Activated CD4-positive, alpha-beta T cell treated with anti-CD3 and anti-CD28 coated beads for 36 hours (primary cell): ENCODE measurements around the gene PLA2G4E. TPM values are rescaled to one million over a fixed set of nuclear protein-coding genes. Genes with fewer than 3 reads are reported as not detected.

ENCODE experiments used
- ATAC-seq: fragments of 200-7000 bp; cut with Tn5 transposase; one replicate; pipeline ENCODE4 v1.10.0; 2021; ENCODE audit warnings: mild to moderate bottlenecking, moderate library complexity
- CTCF ChIA-PET: fragments of 350-600 bp; sonication (Branson Sonifier 250); formaldehyde crosslinking; loops from one replicate; lab custom pipeline; 2021; ENCODE audit warnings: antibody characterized with exemption; lab: Charles Lee
- POLR2A ChIA-PET: fragments of 350-600 bp; sonication (Branson Sonifier 250); formaldehyde crosslinking; loops from one replicate; lab custom pipeline; 2021; ENCODE audit warnings: antibody characterized with exemption, inconsistent platforms; lab: Charles Lee
- DNase-seq: peaks from one replicate; pipeline ENCODE4 v3.0.0-alpha.2; 2020
- H3K27ac Mint-ChIP-seq: one replicate; pipeline ENCODE4 v1.8.0; 2021; ENCODE audit warnings: mixed read lengths
- H3K27me3 Mint-ChIP-seq: one replicate; pipeline ENCODE4 v1.8.0; 2021; ENCODE audit warnings: mixed read lengths
- H3K36me3 Mint-ChIP-seq: one replicate; pipeline ENCODE4 v1.8.0; 2021; ENCODE audit warnings: low read depth, mixed read lengths
- H3K4me1 Mint-ChIP-seq: one replicate; pipeline ENCODE4 v1.8.0; 2021; ENCODE audit warnings: mixed read lengths
- H3K4me3 Mint-ChIP-seq: one replicate; pipeline ENCODE4 v1.8.0; 2021; ENCODE audit warnings: mild to moderate bottlenecking, moderate library complexity, mixed read lengths
- H3K9me3 Mint-ChIP-seq: one replicate; pipeline ENCODE4 v1.8.0; 2021; ENCODE audit warnings: low read depth, mixed read lengths
- intact Hi-C, 2 experiments: fragments of 100-400 bp; cut with DNase I in 1 of 2; cut with micrococcal nuclease in 1 of 2; formaldehyde crosslinking; loops; one replicate each; pipeline versions ENCODE4 v1.14.2 to v1.15.1; 2022 to 2024; cut with DNase I, micrococcal nuclease
- total RNA-seq, 2 experiments: library from RNA; stranded (reverse); gene quantifications; one replicate each; pipeline ENCODE4 v1.2.3, GENCODE V29; 2021

Gene PLA2G4E
- total RNA-seq, 2 experiments from 2014 or later, result not detected

DNA sequence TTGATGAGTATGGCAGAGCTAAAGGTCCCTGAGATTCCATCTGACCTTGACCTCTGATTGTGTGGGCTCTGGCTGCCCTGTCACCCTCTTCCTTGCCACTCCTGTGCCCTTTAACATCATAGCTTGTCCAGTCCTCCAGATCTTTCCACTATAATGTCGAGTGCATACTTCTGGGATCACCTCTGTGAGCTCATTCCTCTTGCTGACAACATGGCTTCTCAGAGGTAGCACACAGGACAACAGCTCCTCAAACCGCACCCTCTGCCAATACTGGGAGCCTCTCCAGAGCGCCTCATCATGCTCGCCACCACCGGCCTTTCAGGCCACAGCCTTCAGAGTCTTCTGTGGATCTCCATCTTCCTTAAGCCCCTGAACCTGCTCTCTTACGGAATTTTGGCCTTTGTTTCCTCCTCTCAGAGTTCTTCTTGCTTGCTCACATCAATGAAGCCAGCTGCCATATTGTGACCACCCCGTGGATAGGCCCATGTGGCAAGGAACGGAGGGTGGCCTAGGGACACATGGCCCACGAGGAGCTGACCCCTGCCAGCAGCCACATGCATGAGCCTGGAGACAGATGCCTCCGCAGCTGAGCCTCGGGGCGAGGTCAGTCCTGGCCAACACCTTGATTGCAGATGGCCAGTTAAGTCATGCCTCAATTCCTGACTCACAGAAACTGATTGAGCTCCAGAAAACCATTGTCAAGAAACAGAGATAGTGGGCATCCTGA is 42.4 kb upstream of the PLA2G4E start:
- CTCF ChIA-PET, result interaction anchor here (0.7 to 1.9 kb wide), 8 partner anchors 11 to 210 kb away, joined by 3 to 11 read pairs (median 4); partner anchors contain the start of genes GANC and TMEM87A
- no peak overlapping the region for H3K27ac Mint-ChIP-seq

DNA sequence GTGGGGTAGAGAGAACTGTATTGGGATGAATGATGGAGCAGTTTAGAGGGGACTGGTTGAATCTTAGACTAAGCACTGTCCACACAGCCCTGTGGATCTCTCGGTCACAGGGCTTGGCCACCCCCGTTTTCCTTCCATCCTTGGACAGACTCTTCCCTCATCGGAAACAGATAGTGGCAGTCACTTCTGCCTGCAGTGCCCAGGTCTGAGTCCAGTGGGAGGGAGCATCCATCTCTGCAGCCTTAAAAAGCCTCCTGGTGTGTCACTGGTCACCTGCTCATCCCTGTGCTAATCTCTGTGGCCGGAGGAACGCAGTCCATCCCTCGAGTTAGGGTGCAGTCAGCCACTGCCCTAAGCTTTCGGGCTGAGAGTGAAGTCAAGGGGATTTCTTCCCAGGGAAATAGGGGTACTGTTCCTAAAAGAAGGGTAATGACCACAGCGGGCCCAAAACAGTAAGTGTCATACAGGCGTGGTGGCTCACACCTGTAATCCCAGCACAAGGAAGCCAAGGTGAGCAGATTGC is 41.5 kb upstream of the PLA2G4E start:
- no peak for ATAC-seq
- Mint-ChIP-seq H3K27ac (no peak overlapping the region), H3K4me3 (no peak overlapping the region), H3K4me1 (no peaks in the 10 kb centered on the region), H3K27me3 (peaks cover 11% of the 10 kb centered on the region), H3K9me3 (peaks cover under 1% of the 10 kb centered on the region), H3K36me3 (no peaks in the 10 kb centered on the region)
- ChIA-PET CTCF (interaction anchor here (0.6 to 2.1 kb wide), 8 partner anchors 10 to 211 kb away, joined by 3 to 19 read pairs (median 4); partner anchors contain the start of genes GANC and TMEM87A), POLR2A (no interaction called here)
- intact Hi-C loops, result no loop called here
- DNase-seq, result no peak

More for the DNA sequence above, 42.4 kb upstream of the PLA2G4E start:
- POLR2A ChIA-PET, result interaction anchor here (0.6 kb wide), 1 partner anchor 122 kb away, joined by 3 read pairs; no protein-coding TSS in a partner anchor
- H3K4me3 Mint-ChIP-seq, result no peak overlapping the region
- intact Hi-C loops, result no loop called here
- peaks cover 5% of the 10 kb centered on the region for H3K9me3 Mint-ChIP-seq
- peaks cover 9% of the 10 kb centered on the region for H3K27me3 Mint-ChIP-seq
- H3K4me1 Mint-ChIP-seq, result no peaks in the 10 kb centered on the region
- DNase-seq (no peak), ATAC-seq (no peak)
- no peaks in the 10 kb centered on the region for H3K36me3 Mint-ChIP-seq

DNA sequence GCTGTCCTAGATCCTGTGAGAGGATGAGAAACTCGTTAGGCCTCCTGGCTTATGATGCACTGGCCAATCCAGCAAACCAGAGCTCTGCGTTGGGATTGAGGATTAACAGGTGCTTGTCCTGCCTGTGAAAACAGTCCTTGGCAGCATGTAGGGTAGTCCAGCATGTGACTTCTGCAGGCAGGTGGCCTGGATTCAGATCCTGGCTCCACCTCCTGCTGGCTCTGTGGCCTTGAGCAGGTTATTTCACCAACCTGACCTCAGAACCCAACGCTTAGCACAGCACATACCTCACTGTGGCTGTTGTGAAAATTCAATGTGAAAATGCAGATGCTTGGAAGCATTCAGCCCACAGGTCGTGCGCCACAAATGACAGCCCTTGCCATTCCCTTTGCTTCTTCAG is 40.0 kb upstream of the PLA2G4E start:
- Mint-ChIP-seq H3K36me3 (no peaks in the 10 kb centered on the region), H3K27me3 (peaks cover 14% of the 10 kb centered on the region), H3K9me3 (no peaks in the 10 kb centered on the region), H3K27ac (no peak overlapping the region), H3K4me3 (no peak overlapping the region), H3K4me1 (peaks cover 7% of the 10 kb centered on the region)
- ATAC-seq, result no peak
- intact Hi-C loops, result no loop called here
- POLR2A ChIA-PET, result no interaction called here
- CTCF ChIA-PET, result interaction anchor here (0.6 to 2.1 kb wide), 11 partner anchors 14 to 481 kb away, joined by 3 to 19 read pairs (median 3); no protein-coding TSS in a partner anchor
- no peak for DNase-seq

DNA sequence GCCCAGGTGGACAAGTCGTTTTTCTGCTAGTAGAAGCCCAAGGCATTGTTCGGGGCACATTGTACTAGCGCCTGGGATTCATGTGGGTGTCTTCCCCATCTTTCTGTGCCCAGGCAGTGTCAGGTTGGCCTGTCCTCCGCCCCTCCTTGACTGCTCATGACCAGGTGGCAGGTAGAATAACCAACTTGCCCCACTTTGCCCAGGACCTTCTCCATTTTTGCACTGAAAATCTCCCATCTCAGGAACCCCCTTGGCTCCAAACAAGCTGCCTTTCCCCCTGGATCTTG is 39.6 kb upstream of the PLA2G4E start:
- Mint-ChIP-seq H3K4me1 (peaks cover 7% of the 10 kb centered on the region), H3K36me3 (no peaks in the 10 kb centered on the region), H3K27ac (no peak overlapping the region), H3K27me3 (peaks cover 14% of the 10 kb centered on the region), H3K4me3 (no peak overlapping the region), H3K9me3 (no peaks in the 10 kb centered on the region)
- ChIA-PET CTCF (interaction anchor here (0.6 to 2.1 kb wide), 10 partner anchors 14 to 481 kb away, joined by 3 to 19 read pairs (median 4); no protein-coding TSS in a partner anchor), POLR2A (no interaction called here)
- intact Hi-C loops, result no loop called here
- DNase-seq, result no peak
- no peak for ATAC-seq

DNA sequence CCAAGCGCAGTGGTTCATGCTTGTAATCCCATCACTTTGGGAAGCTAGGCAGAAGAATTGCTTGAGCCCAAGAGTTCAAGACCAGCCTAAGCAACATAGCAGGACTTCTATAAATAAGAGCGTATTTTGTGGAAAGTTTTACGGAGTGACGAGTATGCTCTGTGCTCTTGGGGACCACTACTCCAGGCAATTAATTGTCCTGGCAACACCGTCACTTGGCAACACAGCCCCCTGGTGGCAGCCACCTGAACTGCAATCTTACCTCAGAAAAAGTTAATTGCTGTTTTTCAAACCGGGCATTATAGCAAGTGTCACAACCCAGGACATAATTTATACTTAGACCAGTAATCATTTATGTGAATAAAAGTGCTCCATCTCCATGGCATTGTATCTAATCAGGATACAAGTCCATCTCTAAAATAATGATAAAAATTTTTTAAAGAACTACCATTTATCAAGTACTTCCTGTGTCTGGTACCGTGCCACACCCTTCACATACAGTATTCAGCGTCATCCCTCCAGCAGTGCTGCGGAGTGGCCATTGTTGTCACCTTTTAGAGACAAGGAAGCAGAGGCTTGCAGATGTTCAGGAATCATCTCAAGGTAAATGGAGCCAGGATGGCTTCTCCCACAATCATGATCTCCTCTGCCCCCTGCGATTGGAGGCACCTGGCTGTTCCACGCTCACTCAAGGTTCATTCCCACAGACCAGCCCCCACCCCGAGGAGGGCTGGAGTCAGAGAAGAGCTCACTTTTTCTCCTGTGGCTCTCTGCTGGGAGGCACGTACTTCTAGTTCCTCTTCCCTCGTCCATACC is 39.0 kb upstream of the PLA2G4E start:
- no peaks in the 10 kb centered on the region for H3K36me3 Mint-ChIP-seq
- CTCF ChIA-PET, result interaction anchor here (0.6 to 2.1 kb wide), 10 partner anchors 15 to 481 kb away, joined by 3 to 19 read pairs (median 4); no protein-coding TSS in a partner anchor
- H3K27me3 Mint-ChIP-seq, result peaks cover 14% of the 10 kb centered on the region
- DNase-seq, result peak; percentile 85
- intact Hi-C loops, result loop anchor here (1.0 to 5.0 kb wide), 4 partner anchors 71 to 503 kb away; partner anchors contain the start of genes EHD4 (in 1 of the 2), MAPKBP1 (in 1 of the 2) and TYRO3 (in 1 of the 2)
- no peaks in the 10 kb centered on the region for H3K9me3 Mint-ChIP-seq
- ATAC-seq, result no peak
- no peak overlapping the region for H3K4me3 Mint-ChIP-seq
- POLR2A ChIA-PET, result no interaction called here
- no peak overlapping the region for H3K27ac Mint-ChIP-seq
- peaks cover 7% of the 10 kb centered on the region for H3K4me1 Mint-ChIP-seq

DNA sequence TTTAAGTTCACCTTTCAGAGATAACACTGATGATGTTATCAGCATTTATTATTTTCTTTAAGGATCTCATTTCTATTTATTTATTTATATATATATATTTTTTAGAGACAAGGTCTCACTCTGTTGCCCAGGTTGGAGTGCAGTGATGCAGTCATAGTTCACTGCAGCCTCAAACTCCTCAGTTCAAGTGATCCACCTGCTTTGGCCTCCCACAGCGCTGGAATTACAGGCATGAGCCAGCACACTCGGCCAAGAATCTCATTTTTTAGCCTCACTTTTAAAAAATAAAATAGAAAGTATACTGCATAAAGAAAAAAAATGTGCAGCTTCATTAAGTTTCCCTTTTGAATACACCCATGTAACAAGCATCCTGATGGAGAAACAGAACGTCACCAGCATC is 37.9 kb upstream of the PLA2G4E start:
- no peak overlapping the region for H3K4me3 Mint-ChIP-seq
- ChIA-PET CTCF (interaction anchor here (0.6 to 1.6 kb wide), 3 partner anchors 55 to 69 kb away, joined by 3 to 9 read pairs (median 3); no protein-coding TSS in a partner anchor), POLR2A (no interaction called here)
- H3K27ac Mint-ChIP-seq, result no peak overlapping the region
- H3K9me3 Mint-ChIP-seq, result no peaks in the 10 kb centered on the region
- DNase-seq, result no peak
- H3K36me3 Mint-ChIP-seq, result no peaks in the 10 kb centered on the region
- ATAC-seq, result no peak
- intact Hi-C loops, result loop anchor here (1.0 to 5.0 kb wide), 4 partner anchors 69 to 501 kb away; partner anchors contain the start of genes EHD4 (in 1 of the 2), MAPKBP1 (in 1 of the 2) and TYRO3 (in 1 of the 2)
- H3K4me1 Mint-ChIP-seq, result peaks cover 7% of the 10 kb centered on the region
- H3K27me3 Mint-ChIP-seq, result peaks cover 11% of the 10 kb centered on the region

DNA sequence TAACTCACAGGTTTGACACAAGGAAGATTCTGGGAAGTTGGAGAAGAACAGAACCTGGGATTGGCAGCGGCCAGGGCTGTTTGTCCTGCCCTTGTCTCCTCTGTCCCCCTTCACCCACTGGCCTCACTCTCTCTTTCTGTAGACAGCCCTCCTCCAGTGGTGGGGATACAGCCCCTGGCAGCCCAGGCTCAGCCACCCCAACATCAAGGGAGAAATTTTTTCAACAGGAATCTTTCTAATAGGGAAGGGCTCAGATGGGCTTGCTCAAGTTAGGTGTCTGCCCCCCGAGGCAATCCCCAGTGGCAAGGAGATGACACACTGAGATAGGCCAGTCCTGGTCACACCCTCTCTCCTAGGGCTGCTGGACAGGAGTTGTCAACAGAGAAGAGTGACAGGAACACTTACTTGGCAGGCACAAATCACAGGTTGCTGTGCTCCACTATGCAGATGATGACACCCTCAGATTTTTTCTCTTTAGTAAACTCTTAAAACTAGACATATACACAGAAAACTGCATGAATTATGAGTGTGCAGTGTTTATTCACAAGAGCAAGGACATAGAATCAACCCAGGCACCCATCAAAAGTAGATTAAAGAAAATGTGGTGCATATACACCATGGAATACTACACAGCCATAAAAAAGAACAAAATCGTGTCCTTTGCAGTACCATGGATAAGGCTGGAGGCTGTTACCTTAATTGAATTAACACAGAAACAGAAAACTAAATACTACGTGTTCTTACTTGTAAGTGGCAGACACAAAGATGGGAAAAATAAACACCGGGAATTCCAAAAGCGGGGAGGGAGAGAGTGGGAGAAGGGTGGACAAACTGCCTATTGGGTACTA is 37.2 kb upstream of the PLA2G4E start:
- POLR2A ChIA-PET, result interaction anchor here (0.8 to 1.4 kb wide), 2 partner anchors 69 to 86 kb away, joined by 3 to 10 read pairs; partner anchors contain the start of gene EHD4
- Mint-ChIP-seq H3K9me3 (no peaks in the 10 kb centered on the region), H3K36me3 (no peaks in the 10 kb centered on the region), H3K27ac (no peak overlapping the region), H3K4me1 (peaks cover 7% of the 10 kb centered on the region), H3K27me3 (peaks cover 9% of the 10 kb centered on the region), H3K4me3 (no peak overlapping the region)
- ATAC-seq, result no peak
- intact Hi-C loops, result loop anchor here (1.0 to 5.0 kb wide), 6 partner anchors 69 to 501 kb away; partner anchors contain the start of genes MAPKBP1 (in 2 of the 2), EHD4 (in 1 of the 2) and TYRO3 (in 1 of the 2)
- DNase-seq, result no peak
- CTCF ChIA-PET, result interaction anchor here (0.8 to 5.2 kb wide), 14 partner anchors 12 to 105 kb away, joined by 3 to 42 read pairs (median 4); partner anchors contain the start of gene PLA2G4E

DNA sequence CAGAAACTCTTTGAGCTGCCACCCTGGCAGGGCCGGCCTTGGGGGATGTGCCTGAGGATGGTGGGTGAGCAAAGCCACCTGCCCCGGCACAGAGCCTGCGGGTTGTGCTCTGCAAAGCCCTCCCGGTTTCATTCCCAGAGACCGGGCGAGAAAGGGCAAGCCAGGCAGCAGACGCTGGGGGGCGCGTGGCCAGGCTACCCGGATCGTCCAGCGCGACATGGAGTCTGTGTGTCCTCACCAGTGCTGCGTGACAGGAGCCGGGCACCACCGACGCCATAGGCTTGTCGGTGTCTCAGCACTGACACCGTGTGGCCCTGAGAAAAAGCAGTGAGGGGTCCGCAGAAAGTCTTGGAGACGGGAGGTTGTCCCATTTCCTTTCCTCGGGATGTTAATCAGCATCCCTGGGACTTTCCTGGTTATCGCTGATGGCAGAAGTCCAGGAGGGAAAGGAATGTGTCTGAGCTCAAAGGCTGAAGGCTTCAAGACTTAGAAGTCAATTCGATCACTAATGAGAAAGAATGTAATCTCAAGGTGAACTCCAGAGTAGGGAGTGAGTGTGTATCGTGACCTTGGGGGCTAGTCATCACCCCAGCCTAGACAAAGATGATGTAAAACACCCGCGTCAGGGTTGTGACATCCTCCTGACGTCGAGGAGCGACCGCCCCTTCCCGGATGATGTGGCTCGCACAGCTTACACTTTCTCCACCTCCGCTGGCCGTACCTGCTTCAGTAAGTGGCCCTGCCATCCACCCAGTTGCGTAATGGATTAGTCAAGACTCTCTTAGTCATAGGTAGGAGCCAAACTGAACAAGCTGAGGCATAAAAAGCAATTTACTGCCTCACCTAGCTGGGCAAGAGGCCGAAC is 36.3 kb upstream of the PLA2G4E start:
- intact Hi-C loops, result loop anchor here (1.0 to 5.0 kb wide), 6 partner anchors 68 to 500 kb away; partner anchors contain the start of genes MAPKBP1 (in 2 of the 2), EHD4 (in 1 of the 2) and TYRO3 (in 1 of the 2)
- ChIA-PET POLR2A (interaction anchor here (0.8 to 1.4 kb wide), 2 partner anchors 68 to 85 kb away, joined by 3 to 10 read pairs; partner anchors contain the start of gene EHD4), CTCF (interaction anchor here (0.7 to 5.2 kb wide), 17 partner anchors 11 to 182 kb away, joined by 3 to 42 read pairs (median 4); partner anchors contain the start of gene PLA2G4E)
- DNase-seq (peak; percentile 83), ATAC-seq (peak; percentile 86)
- Mint-ChIP-seq H3K4me3 (peak overlapping the region; percentile 49), H3K27me3 (peaks cover 9% of the 10 kb centered on the region), H3K9me3 (no peaks in the 10 kb centered on the region), H3K4me1 (peaks cover 7% of the 10 kb centered on the region), H3K27ac (peak overlapping the region; percentile 52), H3K36me3 (no peaks in the 10 kb centered on the region)

DNA sequence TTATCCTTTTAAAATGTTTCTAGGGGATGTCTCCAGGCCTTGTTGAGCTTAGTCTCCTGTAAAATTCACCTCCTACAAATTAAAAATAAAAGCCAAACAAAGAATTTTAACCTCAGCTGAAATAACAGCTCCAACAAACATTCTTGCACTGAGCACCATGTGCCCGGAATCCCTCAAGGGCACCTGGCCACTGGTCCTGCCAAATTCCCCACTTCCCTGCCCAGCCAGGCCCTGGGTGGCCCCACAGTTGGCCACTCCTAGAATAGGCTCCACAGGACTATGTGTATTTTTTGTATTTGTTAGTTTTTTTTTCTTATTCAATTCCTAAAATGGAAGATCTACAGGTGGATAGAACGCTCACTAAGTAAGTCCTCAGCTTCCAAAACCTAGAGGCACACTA is 33.1 kb upstream of the PLA2G4E start:
- H3K9me3 Mint-ChIP-seq, result no peaks in the 10 kb centered on the region
- peaks cover 7% of the 10 kb centered on the region for H3K4me1 Mint-ChIP-seq
- no peak overlapping the region for H3K4me3 Mint-ChIP-seq
- H3K36me3 Mint-ChIP-seq, result no peaks in the 10 kb centered on the region
- ATAC-seq (no peak), DNase-seq (no peak)
- no peak overlapping the region for H3K27ac Mint-ChIP-seq
- POLR2A ChIA-PET, result no interaction called here
- intact Hi-C loops, result no loop called here
- CTCF ChIA-PET, result interaction anchor here (0.5 to 5.2 kb wide), 6 partner anchors 11 to 82 kb away, joined by 3 to 42 read pairs (median 3); no protein-coding TSS in a partner anchor
- H3K27me3 Mint-ChIP-seq, result peaks cover 9% of the 10 kb centered on the region
